CD4-positive, alpha-beta T cell treated with Interleukin-6 at 100 ng/mL for 8 hours (primary cell): ENCODE measurements around the gene SUFU.
"Not testable (repeated sequence)": the region's sequence is repeated elsewhere in the genome, so short reads cannot be mapped to it uniquely, and the experiment has no call there.

Experiments used
- DNase-seq: peaks from one replicate; pipeline ENCODE4 v3.0.0-alpha.2; 2020; ENCODE audit warnings: mixed read lengths, low spot score

Gene SUFU

DNA sequence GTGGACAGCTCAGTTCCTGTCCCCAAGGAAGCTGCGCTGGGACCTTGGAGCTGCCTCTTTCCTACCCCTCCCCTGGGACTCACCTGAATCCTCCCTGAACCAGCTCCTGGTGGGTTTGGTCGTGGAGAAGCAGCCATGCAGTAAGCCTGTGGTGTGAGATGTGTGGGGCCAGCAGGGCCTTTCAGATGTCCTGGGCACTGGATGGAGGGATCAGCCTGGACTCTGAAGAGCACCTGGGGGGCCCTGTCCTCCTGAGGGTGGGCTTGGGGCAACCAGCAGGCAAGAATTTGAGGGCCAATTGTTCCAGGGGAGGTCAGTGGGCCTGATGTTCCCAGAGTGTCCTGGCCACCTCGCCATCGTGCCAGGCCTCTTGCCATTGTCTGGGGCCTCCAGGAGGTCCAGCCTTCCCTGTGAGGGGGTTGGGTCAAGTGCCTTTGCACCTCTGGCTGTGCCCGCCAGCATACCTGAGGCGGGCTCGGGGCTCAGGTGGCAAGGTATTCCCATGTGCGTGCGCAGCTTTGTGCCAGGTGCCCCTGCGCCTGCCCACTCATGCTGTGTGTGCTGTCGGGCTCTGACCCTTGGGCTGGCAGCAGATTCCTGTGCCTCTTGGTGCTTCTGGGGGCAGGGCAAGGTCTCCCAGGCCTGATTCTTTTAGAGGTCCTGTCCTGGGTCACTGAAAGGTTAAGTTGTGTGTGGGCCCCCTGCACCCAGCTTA is 147.8 kb downstream of the SUFU start:
- no peak for DNase-seq

DNA sequence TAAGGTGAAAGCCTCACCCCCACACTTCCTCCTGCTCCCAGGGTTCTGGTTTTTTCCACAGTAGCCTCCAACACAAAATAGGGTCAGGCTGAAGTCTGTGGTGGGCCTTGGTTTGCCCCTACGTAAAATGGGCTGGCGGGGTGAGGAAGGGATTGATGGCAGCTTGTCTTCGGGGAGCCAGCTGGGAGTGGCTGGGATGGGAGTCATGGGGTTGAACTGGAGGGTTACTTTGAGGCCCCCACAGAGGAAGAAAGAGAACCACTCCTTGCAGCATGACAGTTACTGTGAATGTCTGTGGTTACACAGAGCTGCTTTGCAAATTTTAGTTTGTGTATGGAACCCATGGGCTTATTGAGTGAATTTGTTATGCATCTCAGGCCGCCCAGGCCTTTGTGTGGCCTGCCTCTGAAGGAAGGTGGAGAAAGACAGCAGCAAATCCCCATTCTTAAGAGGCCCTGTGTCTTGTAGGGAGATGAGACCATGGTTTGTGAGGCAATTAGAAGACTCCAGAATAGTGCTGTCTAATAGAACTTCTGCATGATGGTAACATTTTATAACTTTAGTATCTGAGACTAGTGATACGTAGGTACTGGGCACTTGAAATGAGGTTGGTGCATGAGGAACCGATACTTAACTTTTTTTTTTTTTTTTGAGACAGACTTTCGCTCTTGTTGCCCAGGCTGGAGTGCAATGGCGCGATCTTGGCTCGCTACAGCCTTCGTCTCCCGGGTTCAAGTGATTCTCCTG is 148.6 kb downstream of the SUFU start:
- DNase-seq, result no peak

GRCh38 chr10:102653060-102653459 is 149.3 kb downstream of the SUFU start:
- DNase-seq, result no peak

DNA sequence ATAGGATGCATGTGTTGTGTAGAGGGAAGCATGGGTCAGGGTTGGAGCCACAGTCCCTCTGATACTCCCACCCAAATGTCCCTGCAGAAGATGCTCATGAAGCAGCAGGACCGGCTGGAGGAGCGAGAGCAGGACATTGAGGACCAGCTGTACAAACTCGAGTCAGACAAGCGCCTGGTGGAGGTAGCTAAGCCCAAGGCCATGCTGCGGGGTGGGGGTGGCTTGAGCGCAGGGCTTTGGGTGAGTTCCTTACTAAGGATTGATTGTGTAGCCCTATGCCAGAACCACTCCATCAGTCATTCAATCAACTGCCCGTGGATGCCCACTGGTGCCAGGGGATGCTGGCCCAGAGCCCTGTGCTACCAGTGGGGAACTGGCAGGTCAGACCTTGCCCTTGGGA is 150.8 kb downstream of the SUFU start:
- DNase-seq, result no peak

DNA sequence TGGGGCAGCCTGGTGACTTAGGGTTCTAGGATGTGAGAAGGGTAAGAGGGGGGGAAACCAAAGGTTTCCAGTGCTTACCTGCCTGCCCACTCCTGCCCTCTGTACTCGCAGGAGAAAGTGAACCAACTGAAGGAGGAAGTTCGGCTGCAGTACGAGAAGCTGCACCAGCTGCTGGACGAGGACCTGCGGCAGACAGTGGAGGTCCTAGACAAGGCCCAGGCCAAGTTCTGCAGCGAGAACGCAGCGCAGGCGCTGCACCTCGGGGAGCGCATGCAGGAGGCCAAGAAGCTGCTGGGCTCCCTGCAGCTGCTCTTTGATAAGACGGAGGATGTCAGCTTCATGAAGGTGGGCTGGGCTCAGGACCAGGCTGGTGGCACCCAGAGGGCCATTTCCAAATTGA is 151.2 kb downstream of the SUFU start:
- no peak for DNase-seq

GRCh38 chr10:102656026-102656425 is 152.3 kb downstream of the SUFU start:
- no peak for DNase-seq

DNA sequence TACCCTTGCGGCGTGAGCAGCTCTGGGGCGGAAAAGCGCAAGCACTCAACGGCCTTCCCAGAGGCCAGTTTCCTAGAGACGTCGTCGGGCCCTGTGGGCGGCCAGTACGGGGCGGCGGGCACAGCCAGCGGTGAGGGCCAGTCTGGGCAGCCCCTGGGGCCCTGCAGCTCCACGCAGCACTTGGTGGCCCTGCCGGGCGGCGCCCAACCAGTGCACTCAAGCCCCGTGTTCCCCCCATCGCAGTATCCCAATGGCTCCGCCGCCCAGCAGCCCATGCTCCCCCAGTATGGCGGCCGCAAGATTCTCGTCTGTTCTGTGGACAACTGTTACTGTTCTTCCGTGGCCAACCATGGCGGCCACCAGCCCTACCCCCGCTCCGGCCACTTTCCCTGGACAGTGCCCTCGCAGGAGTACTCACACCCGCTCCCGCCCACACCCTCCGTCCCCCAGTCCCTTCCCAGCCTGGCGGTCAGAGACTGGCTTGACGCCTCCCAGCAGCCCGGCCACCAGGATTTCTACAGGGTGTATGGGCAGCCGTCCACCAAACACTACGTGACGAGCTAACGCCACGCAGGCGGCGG is 153.1 kb downstream of the SUFU start:
- DNase-seq, result no peak

GRCh38 chr10:102657451-102657850 is 153.7 kb downstream of the SUFU start:
- no peak for DNase-seq

GRCh38 chr10:102657984-102658724 is 154.4 kb downstream of the SUFU start:
- no peak for DNase-seq

DNA sequence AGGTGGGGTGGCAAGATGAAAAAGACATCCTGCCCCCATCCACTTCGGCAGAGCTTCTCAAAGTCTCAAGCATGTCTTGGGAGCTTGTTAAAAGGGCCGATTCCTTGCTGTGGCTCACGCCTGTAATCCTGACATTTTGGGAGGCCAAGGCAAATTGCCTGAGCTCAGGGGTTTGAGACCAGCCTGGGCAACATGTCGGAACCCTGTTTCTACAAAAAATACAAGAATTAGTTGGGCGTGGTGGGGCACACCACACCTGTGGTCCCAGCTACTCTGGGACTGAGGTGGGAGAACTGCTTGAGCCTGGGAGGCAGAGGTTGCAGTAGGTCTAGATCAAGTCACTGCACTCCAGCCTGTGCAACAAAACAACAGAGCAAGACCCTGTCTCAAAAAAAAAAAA is 155.0 kb downstream of the SUFU start:
- DNase-seq, result no peak

GRCh38 chr10:102660888-102661657 is 157.3 kb downstream of the SUFU start:
- DNase-seq, result peak; percentile 61

GRCh38 chr10:102661658-102662028 is 157.9 kb downstream of the SUFU start:
- DNase-seq, result no peak

- DNase-seq, result no peak
Measured at GRCh38 chr10:102665904-102666509, 162.2 kb downstream of the SUFU start.

GRCh38 chr10:102667411-102667810 is 163.6 kb downstream of the SUFU start:
- not testable (repeated sequence) for DNase-seq

DNA sequence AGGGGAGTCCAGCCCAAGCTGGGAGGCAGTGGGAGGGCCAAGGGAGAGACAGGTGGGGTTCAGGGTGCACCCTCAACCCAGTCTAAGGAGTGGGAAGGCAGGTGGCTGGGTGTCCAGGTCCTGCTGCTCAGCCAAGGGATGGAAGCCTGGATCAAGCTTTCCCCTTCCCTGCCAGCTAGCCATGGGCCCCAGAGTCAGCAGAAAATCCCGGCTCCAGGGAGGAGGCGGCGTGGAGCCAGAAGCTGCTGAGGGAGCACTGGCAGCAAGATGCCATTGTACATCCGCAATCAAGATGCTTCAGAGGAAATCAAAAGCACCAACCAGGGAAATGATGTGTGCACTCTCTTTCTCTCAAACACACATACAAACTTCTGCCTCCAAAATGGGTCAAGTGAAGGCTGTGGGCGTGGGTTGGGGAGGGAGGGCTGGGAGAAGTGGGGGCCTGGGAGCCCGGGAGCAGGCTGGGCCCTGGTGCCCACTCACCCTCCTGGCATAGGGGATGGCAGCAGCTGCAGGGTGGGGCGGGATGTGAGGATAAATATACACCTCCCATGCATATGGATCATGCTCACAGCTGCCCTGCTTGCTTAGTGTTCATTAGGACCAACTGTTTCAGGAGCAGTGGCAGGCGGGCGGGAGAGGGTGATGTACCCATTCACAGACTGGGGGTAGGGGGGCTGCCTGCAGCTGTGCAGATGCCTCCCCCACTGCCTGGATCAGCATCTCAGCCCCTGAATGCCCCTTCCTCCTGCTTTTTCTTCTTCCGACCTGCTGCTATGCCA is 164.7 kb downstream of the SUFU start:
- no peak for DNase-seq

GRCh38 chr10:102669206-102670064 is 165.7 kb downstream of the SUFU start:
- no peak for DNase-seq

GRCh38 chr10:102670065-102670670 is 166.4 kb downstream of the SUFU start:
- DNase-seq, result no peak

DNA sequence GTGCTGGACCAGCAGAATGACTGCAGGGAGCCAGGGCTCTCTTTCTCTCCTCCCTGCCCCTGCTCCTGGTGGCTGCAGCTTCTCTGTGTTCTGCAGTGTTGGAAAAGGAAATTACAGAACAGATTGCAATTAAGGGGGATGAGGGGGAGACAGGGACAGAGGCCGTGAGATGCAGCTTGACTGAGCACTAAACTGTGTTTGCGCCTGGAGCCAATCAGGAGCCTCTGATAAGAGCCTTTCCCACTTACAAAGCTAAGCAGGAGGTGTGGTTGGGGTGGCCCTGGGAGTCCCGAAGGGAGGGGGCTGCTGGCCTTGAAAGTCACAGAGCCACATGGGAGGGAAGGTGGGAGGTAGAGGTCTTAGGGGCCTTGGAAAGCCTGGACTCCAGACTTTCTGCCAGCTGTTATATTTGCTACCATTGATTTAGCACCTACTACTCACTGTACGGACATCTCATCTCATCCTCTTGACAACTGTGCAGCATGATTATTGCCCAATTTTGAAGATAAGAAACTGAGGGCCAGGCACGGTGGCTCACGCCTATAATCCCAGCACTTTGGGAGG is 167.2 kb downstream of the SUFU start:
- no peak for DNase-seq
